Stimulated activated effector memory CD8-positive, alpha-beta T cell treated with anti-CD3 and anti-CD28 coated beads, Interleukin-12 subunit alpha, Interleukin-12 subunit beta, amount 100 ng/mL, for 72 hours (primary cell): ENCODE data around the gene FANCC.
"Not testable (repeated sequence)": the region's sequence is repeated elsewhere in the genome, so short reads cannot be mapped to it uniquely, and the experiment has no call there.

Source experiments
- ATAC-seq: fragments of 150-1000 bp; cut with Tn5 transposase; 2 replicates; pipeline ENCODE4 v1.10.0; 2021
- DNase-seq, 2 donors: peaks; one replicate each; pipeline ENCODE4 v3.0.0; 2021 to 2022; ENCODE audit warnings: low spot score in 2 of 2
- H3K27ac Mint-ChIP-seq: one replicate; pipeline ENCODE4 v1.8.0; 2022; ENCODE audit warnings: mild to moderate bottlenecking, mixed read lengths
- H3K36me3 Mint-ChIP-seq: one replicate; pipeline ENCODE4 v1.8.0; 2022; ENCODE audit warnings: mild to moderate bottlenecking, mixed read lengths
- H3K4me1 Mint-ChIP-seq: one replicate; pipeline ENCODE4 v1.8.0; 2022; ENCODE audit warnings: mixed read lengths
- H3K4me3 Mint-ChIP-seq: one replicate; pipeline ENCODE4 v1.8.0; 2022; ENCODE audit warnings: mild to moderate bottlenecking, mixed read lengths
- H3K9me3 Mint-ChIP-seq: one replicate; pipeline ENCODE4 v1.8.0; 2022; ENCODE audit warnings: mixed read lengths

Gene FANCC

DNA sequence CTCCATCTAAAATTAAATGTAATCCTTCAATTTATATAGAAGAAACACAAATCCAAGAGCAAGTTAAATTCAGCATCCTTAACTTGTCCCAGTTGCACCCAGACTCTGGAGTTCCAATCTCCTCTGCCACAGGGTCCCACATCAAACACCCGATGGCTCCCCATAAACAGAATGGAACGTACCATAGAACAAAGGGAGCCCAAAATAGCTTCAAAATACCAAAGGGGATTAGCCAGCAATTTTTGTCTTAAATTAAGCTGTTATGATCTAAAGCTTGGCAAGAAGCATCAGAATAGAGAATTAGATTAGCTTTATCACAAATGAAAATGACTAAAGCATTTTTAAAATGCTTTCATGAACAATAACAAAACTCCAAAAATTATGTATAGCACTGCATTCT, 112.8 kb downstream of the FANCC start:
- Mint-ChIP-seq H3K4me3 (no peak overlapping the region), H3K36me3 (no peaks in the 10 kb centered on the region), H3K4me1 (no peaks in the 10 kb centered on the region), H3K9me3 (no peaks in the 10 kb centered on the region), H3K27ac (no peak overlapping the region)
- no peak for ATAC-seq
- DNase-seq, result no peak

- Mint-ChIP-seq H3K4me1 (no peaks in the 10 kb centered on the region), H3K36me3 (no peaks in the 10 kb centered on the region), H3K9me3 (no peaks in the 10 kb centered on the region), H3K27ac (no peak overlapping the region), H3K4me3 (no peak overlapping the region)
- no peak for ATAC-seq
- no peak for DNase-seq
Measured at GRCh38 chr9:95204310-95204709, 113.2 kb downstream of the FANCC start.

DNA sequence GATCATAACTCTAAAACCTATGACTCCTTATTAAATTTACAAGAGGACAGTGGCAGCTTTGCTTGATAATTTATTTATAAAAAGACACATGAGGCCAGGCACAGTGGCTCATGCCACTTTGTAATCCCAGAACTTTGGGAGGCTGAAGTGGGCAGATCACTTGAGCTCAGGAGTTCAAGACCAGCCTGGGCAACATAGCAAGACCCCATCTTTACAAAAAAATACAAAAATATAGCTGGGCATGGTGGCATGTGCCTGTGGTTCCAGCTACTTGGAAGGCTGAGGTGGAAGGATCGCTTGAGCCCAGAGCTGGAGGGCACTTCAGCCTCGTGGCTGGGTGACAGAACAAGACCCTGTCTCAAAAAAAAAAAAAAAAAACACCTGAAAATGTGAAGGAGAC, 114.5 kb downstream of the FANCC start:
- H3K36me3 Mint-ChIP-seq, H3K9me3 Mint-ChIP-seq, ATAC-seq, H3K27ac Mint-ChIP-seq, H3K4me1 Mint-ChIP-seq, H3K4me3 Mint-ChIP-seq, DNase-seq: not testable (repeated sequence)

DNA sequence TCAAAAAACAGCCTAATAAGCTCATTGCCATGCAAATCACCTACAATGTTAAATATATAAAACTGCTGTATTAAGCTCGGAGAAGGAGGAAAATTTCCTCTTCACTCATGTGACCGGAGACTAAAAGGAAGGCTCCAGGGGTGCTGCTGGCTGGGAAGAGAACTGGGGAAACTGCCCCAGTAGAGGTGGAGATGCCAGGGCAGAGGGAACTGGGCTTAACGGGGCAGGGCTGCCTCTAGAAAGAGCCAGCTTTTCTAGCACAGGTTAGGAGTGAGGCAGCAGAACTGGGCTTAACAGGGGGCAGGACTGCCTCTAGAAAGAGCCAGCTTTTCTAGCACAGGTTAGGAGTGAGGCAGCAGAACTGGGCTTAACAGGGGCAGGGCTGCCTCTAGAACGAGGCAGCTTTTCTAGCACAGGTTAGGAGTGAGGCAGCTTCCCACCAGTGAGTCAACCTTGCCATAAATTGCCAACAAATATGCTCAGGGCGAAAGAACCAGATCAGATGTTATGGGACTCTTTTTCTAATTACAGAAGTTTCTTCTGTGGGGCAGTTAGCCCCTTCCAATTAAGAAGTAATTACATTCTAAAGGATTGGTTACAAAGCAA, 115.3 kb downstream of the FANCC start:
- ATAC-seq, result no peak
- Mint-ChIP-seq H3K36me3 (no peaks in the 10 kb centered on the region), H3K4me1 (no peaks in the 10 kb centered on the region), H3K4me3 (no peak overlapping the region), H3K27ac (peak overlapping the region; percentile 38), H3K9me3 (no peaks in the 10 kb centered on the region)
- no peak for DNase-seq

DNA sequence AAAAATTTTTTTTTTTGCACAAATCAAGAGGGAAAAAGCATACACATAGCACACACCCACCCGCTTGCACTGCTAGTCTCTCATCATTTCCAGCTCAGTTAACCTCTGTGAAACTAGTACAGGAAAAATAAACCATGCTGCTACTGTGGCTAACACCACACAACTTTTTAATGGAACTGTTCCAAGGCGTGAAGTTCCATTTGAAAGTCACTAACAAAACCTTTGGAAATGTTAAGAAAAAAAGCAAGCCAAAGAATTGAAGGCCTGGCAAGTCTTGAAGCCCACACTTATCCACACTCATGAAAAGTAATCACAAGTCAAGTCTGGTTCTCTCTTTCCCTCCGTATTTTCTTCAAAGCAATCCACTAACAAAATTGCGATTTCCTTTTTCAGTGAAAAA, 116.3 kb downstream of the FANCC start:
- H3K9me3 Mint-ChIP-seq, result no peaks in the 10 kb centered on the region
- H3K4me1 Mint-ChIP-seq, result no peaks in the 10 kb centered on the region
- H3K27ac Mint-ChIP-seq, result no peak overlapping the region
- ATAC-seq (no peak), DNase-seq (no peak)
- no peak overlapping the region for H3K4me3 Mint-ChIP-seq
- no peaks in the 10 kb centered on the region for H3K36me3 Mint-ChIP-seq

DNA sequence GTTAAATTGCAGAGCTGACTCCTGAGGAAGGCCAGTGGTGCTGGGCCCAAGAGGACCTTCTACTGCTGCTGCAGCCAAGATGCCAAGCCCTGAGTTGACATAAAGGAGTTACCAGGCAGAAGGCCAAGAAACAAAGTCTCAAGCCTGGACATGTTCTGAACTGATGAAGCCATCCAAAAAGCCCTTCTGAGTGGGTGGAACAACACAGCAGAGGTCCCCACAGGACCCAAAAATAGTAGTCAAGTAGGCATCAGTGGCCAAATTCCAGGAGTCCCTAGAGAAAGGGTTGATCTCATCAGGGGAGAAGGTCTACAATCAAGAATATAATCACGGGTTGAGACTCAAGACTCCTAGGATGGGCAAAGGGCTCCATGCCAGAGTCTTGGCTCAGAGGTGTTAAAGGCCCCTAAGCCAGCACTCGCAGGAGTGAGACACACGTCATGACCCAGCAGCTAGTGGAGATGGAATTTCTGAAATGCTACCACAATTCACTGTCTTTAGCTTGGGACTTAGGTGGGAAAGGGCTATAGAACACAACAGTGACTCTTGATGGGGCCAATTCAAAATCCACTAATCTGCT, 119.7 kb downstream of the FANCC start:
- Mint-ChIP-seq H3K9me3 (no peaks in the 10 kb centered on the region), H3K36me3 (no peaks in the 10 kb centered on the region), H3K27ac (no peak overlapping the region), H3K4me1 (peaks cover 5% of the 10 kb centered on the region), H3K4me3 (no peak overlapping the region)
- no peak for ATAC-seq
- no peak for DNase-seq

GRCh38 chr9:95193480-95193879, 124.0 kb downstream of the FANCC start:
- no peaks in the 10 kb centered on the region for H3K36me3 Mint-ChIP-seq
- peaks cover 32% of the 10 kb centered on the region for H3K4me1 Mint-ChIP-seq
- no peak overlapping the region for H3K4me3 Mint-ChIP-seq
- no peak for DNase-seq
- H3K9me3 Mint-ChIP-seq, result no peaks in the 10 kb centered on the region
- no peak overlapping the region for H3K27ac Mint-ChIP-seq
- ATAC-seq, result no peak

DNA sequence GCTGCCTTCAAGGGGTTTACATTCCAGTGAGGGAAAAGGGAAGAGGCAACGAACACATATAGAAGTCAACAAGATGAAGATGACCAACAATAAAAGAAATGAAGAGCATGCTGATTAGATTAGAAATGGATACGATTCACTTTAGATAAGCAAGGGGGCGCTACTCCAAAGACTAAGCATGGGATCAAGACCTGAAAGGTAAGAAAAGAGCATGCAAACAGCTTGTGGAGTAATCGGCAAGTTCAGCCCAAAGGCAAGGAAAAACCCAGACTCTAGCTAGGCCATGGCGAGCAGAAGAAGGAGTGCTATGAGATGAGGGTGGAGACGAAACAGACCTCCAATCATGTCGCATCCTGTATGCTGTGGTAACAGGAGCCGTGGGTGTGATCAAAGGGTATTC, 124.4 kb downstream of the FANCC start:
- H3K36me3 Mint-ChIP-seq, result no peaks in the 10 kb centered on the region
- DNase-seq (no peak), ATAC-seq (no peak)
- H3K4me1 Mint-ChIP-seq, result peaks cover 36% of the 10 kb centered on the region
- no peak overlapping the region for H3K4me3 Mint-ChIP-seq
- no peaks in the 10 kb centered on the region for H3K9me3 Mint-ChIP-seq
- no peak overlapping the region for H3K27ac Mint-ChIP-seq

DNA sequence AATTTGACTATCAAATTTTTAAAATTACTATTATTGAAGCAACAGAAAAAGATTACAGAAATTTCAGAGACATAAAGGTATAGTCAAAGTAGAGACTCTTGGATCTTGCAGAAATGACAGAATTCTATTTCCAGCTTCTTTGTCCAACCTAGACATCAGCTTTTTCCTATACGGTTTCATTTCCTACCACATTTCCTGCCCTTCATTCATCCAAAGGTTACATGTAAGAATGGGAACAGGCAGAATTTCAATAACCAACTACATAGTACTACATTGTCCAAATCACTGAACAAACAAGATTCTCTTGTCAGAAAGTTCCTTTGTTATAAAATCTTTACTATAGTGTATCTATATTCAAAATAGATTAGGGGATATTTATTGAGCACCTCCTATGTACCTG, 124.9 kb downstream of the FANCC start:
- DNase-seq, result no peak
- no peaks in the 10 kb centered on the region for H3K9me3 Mint-ChIP-seq
- no peak for ATAC-seq
- no peak overlapping the region for H3K4me3 Mint-ChIP-seq
- no peaks in the 10 kb centered on the region for H3K36me3 Mint-ChIP-seq
- H3K27ac Mint-ChIP-seq, result no peak overlapping the region
- H3K4me1 Mint-ChIP-seq, result peaks cover 37% of the 10 kb centered on the region

- Mint-ChIP-seq H3K27ac (peak overlapping the region; percentile 16), H3K36me3 (no peaks in the 10 kb centered on the region), H3K4me3 (no peak overlapping the region), H3K4me1 (peaks cover 42% of the 10 kb centered on the region), H3K9me3 (no peaks in the 10 kb centered on the region)
- ATAC-seq (no peak), DNase-seq (no peak)
Measured at GRCh38 chr9:95190413-95190812, 127.1 kb downstream of the FANCC start.

GRCh38 chr9:95189251-95190098, 128.0 kb downstream of the FANCC start:
- Mint-ChIP-seq H3K36me3 (no peaks in the 10 kb centered on the region), H3K4me1 (peaks cover 42% of the 10 kb centered on the region), H3K27ac (peak overlapping the region; percentile 16), H3K4me3 (peak overlapping the region; percentile 9), H3K9me3 (no peaks in the 10 kb centered on the region)
- peak; percentile 48 for ATAC-seq
- DNase-seq, result no peak

DNA sequence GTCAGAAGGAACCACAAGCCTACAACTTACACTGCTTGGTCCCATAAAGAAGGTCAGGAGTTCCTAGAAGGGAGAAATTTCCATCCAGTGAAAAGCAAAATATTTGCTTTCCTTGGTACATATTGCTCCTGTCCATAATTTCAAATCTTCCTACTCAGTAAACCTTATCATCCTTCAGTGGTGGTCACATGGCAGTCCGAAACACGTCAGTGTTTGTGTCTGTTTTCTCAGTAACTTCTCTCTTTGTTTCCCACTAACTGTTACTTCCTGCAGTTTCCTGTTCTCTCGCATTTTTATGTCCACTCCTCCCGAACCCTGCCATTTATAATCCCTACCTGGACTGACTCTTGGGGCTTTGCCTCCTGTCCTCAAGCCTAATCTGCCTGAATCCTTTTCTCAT, 129.1 kb downstream of the FANCC start:
- no peaks in the 10 kb centered on the region for H3K36me3 Mint-ChIP-seq
- ATAC-seq (no peak), DNase-seq (no peak)
- no peaks in the 10 kb centered on the region for H3K9me3 Mint-ChIP-seq
- peaks cover 39% of the 10 kb centered on the region for H3K4me1 Mint-ChIP-seq
- H3K27ac Mint-ChIP-seq, result peak overlapping the region; percentile 9
- no peak overlapping the region for H3K4me3 Mint-ChIP-seq

DNA sequence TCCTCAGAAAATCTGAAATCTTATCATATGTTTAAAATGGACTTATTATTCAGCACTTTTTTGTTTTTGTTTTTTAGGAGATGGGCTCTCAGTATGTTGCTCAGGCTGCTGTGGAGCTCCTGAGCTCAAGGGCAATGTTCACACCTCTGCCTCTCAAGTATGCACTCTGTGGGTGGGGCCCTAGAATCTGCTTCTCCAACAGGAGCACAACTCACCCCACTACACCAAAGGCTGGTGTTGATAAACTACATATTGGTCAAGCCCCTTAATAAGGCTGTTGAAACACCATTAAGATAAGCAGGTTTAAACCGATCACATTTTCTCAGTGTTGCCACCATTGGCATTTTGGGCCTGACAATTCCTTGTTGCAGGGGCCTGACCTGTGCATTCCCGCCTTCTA, 131.6 kb downstream of the FANCC start:
- no peak for DNase-seq
- peaks cover 31% of the 10 kb centered on the region for H3K4me1 Mint-ChIP-seq
- H3K27ac Mint-ChIP-seq, result no peak overlapping the region
- ATAC-seq, result no peak
- no peaks in the 10 kb centered on the region for H3K9me3 Mint-ChIP-seq
- no peak overlapping the region for H3K4me3 Mint-ChIP-seq
- H3K36me3 Mint-ChIP-seq, result no peaks in the 10 kb centered on the region

DNA sequence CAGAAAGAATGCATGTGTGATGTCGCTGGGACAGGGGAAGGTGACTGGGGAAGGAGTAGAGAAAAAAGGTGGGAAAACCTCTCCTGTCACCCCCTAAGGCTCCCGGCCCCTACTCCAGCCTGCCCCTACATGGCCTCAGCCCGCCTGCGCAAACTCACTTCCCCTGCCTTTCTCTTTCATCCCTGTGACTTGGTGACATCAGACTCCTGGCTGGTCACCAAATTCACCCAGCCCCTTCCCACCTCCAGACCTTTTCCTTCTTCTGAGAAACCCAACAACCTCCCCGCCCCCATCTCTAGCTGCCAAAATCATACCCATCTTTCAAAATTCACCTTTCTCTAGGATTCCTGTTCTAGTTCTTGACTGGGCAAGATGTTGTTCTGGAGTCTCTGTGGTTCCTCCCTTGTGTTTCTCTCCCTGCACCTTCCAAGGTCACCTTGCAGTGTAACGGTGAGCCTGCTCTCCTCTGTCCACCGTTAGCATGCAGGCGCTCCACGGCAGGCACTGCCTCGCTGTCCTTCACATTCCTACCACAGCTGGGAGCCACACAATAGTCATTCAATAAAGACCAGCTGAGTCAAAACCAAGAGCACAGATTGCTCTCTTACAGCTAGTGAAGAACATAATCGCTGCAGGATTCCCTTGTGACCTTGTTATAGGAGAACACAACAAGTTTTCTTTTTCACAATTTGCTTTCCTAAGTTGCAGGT, 134.5 kb downstream of the FANCC start:
- H3K27ac Mint-ChIP-seq, result no peak overlapping the region

GRCh38 chr9:95181835-95182234, 135.7 kb downstream of the FANCC start:
- H3K4me1 Mint-ChIP-seq, result peaks cover 5% of the 10 kb centered on the region
- no peaks in the 10 kb centered on the region for H3K9me3 Mint-ChIP-seq
- H3K36me3 Mint-ChIP-seq, result no peaks in the 10 kb centered on the region
- H3K27ac Mint-ChIP-seq, result no peak overlapping the region
- DNase-seq (no peak), ATAC-seq (no peak)
- H3K4me3 Mint-ChIP-seq, result no peak overlapping the region

More for the DNA sequence above, 134.5 kb downstream of the FANCC start:
- peaks cover 5% of the 10 kb centered on the region for H3K4me1 Mint-ChIP-seq
- no peaks in the 10 kb centered on the region for H3K36me3 Mint-ChIP-seq
- no peak overlapping the region for H3K4me3 Mint-ChIP-seq
- no peaks in the 10 kb centered on the region for H3K9me3 Mint-ChIP-seq
- ATAC-seq, result no peak
- DNase-seq, result no peak
